GM12878 (cell line): Measurements from ENCODE around the gene SLCO4A1. TPM values are rescaled to one million over a fixed set of nuclear protein-coding genes. Genes with fewer than 3 reads are reported as not detected.
A peak's percentile ranks its signal among the peaks of the same experiment; 100 is the strongest.

Experiments
- CREM ChIP-seq: IDR thresholded peaks from 2 replicates; pipeline ENCODE4 v1.6.1; 2014; ENCODE audit warnings: antibody characterized with exemption, low read depth
- E2F4 ChIP-seq: IDR thresholded peaks from 2 replicates; pipeline ENCODE4 v1.6.1; 2012; ENCODE audit warnings: low read depth, low read length, improper control_type of control experiment
- HDAC2 ChIP-seq: fragments of 200-600 bp; sonication (generic); IDR thresholded peaks from 2 replicates; pipeline ENCODE4 v1.6.1; 2017
- IKZF1 ChIP-seq: fragments of 450-650 bp; conservative IDR thresholded peaks from 2 replicates; pipeline ENCODE4 v1.6.1; 2017; ENCODE audit warnings: antibody characterized with exemption, mild to moderate bottlenecking
- LARP7 ChIP-seq: fragments of 450-650 bp; IDR thresholded peaks from 2 replicates; pipeline ENCODE4 v1.6.1; 2017; ENCODE audit warnings: mild to moderate bottlenecking
- MYB ChIP-seq: fragments of 150-350 bp; IDR thresholded peaks from 2 replicates; pipeline ENCODE4 v1.6.1; 2014; ENCODE audit warnings: mild to moderate bottlenecking, low read depth, low read length, borderline replicate concordance
- NFYB ChIP-seq: IDR thresholded peaks from 2 replicates; pipeline ENCODE4 v1.6.1; 2011; ENCODE audit warnings: low read depth, mild to moderate bottlenecking, low read length, improper control_type of control experiment, moderate library complexity; ENCODE audit not compliant: insufficient read depth
- POLR2AphosphoS5 ChIP-seq: IDR thresholded peaks from 2 replicates; pipeline ENCODE4 v1.6.1; 2011; ENCODE audit warnings: mild to moderate bottlenecking, low read length, inconsistent platforms
- RCOR1 ChIP-seq: conservative IDR thresholded peaks from 2 replicates; pipeline ENCODE4 v1.6.1; 2012; ENCODE audit warnings: low read depth, low read length, improper control_type of control experiment
- RELB ChIP-seq: fragments of 450-650 bp; IDR thresholded peaks from 2 replicates; pipeline ENCODE4 v1.6.1; 2017; ENCODE audit warnings: low read depth, mild to moderate bottlenecking, moderate library complexity
- RFX5 ChIP-seq: IDR thresholded peaks from 2 replicates; pipeline ENCODE4 v1.6.1; 2011; ENCODE audit warnings: low read depth, low read length, improper control_type of control experiment
- TARDBP ChIP-seq: IDR thresholded peaks from 2 replicates; pipeline ENCODE4 v1.6.1; 2016; ENCODE audit warnings: borderline replicate concordance
- TBL1XR1 ChIP-seq: IDR thresholded peaks from 2 replicates; pipeline ENCODE4 v1.6.1; 2012; ENCODE audit warnings: low read depth, low read length, improper control_type of control experiment
- polyA plus RNA-seq, 11 experiments: library from polyadenylated mRNA; depleted of rRNA in 4 of 11; unstranded in 6 of 11; stranded (reverse) in 5 of 11; fragments of >200 nt; fragmentation: Nextera tagmentation in 4 of 11; fragmentation: Illumina TruSeq in 1 of 11; extraction: Ambion mirVana in 4 of 11; extraction: Trizol in 1 of 11; gene quantifications; 1 replicate in 1 of 11; 2 replicates in 10 of 11; pipeline versions ENCODE4 v1.2.1 to v1.2.3, GENCODE V29; 2011 to 2016; ENCODE audit warnings: inconsistent platforms in 2 of 11, missing spikeins in 2 of 11, low read depth in 1 of 11
- total RNA-seq, 4 experiments: library from RNA; depleted of rRNA in 3 of 4; stranded (reverse); fragments of >200 nt in 3 of 4; fragmentation: Illumina TruSeq in 1 of 4; extraction: Trizol in 1 of 4; gene quantifications; 2 replicates each; pipeline versions ENCODE4 v1.2.1 to v1.2.3, GENCODE V29; 2013 to 2021
- TF ChIP-seq, protein P1 (sequence below): IDR thresholded peaks from 2 replicates; pipeline ENCODE4 v1.6.1; 2011; ENCODE audit warnings: mild to moderate bottlenecking, low read depth, low read length, moderate library complexity; ENCODE audit not compliant: insufficient replicate concordance
- TF ChIP-seq, protein P2 (sequence below): fragments of 450-650 bp; IDR thresholded peaks from 2 replicates; pipeline ENCODE4 v1.6.1; 2016; ENCODE audit warnings: mild to moderate bottlenecking
- TF ChIP-seq, protein P3 (sequence below): fragments of 450-650 bp; IDR thresholded peaks from 2 replicates; pipeline ENCODE4 v1.6.1; 2017; ENCODE audit warnings: mild to moderate bottlenecking, moderate library complexity
- TF ChIP-seq, protein P4 (sequence below): fragments of 450-650 bp; formaldehyde crosslinking; IDR thresholded peaks from 2 replicates; pipeline ENCODE4 v1.4.0; 2020; ENCODE audit warnings: mild to moderate bottlenecking, moderate library complexity

The SLCO4A1 gene
- total and polyA plus RNA-seq, 10 of the 15 experiments (the other 5 are each of a cell fraction or from before 2014, with no cell fraction given), result 2.1 to 30.7 (median 12.0) TPM

GRCh38 chr20:62627901-62628612 lies 14.2 kb upstream of the SLCO4A1 start (continued):
- TF ChIP-seq, protein P1, sequence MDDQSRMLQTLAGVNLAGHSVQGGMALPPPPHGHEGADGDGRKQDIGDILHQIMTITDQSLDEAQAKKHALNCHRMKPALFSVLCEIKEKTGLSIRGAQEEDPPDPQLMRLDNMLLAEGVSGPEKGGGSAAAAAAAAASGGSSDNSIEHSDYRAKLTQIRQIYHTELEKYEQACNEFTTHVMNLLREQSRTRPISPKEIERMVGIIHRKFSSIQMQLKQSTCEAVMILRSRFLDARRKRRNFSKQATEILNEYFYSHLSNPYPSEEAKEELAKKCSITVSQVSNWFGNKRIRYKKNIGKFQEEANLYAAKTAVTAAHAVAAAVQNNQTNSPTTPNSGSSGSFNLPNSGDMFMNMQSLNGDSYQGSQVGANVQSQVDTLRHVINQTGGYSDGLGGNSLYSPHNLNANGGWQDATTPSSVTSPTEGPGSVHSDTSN, result peak; percentile 10
- TF ChIP-seq POLR2AphosphoS5, result no peak
- TF ChIP-seq, protein P2, sequence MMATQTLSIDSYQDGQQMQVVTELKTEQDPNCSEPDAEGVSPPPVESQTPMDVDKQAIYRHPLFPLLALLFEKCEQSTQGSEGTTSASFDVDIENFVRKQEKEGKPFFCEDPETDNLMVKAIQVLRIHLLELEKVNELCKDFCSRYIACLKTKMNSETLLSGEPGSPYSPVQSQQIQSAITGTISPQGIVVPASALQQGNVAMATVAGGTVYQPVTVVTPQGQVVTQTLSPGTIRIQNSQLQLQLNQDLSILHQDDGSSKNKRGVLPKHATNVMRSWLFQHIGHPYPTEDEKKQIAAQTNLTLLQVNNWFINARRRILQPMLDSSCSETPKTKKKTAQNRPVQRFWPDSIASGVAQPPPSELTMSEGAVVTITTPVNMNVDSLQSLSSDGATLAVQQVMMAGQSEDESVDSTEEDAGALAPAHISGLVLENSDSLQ, result no peak
- TF ChIP-seq IKZF1, result peak; percentile 85
- TF ChIP-seq TARDBP, result no peak
- no peak; the same call in 1 of the 2 replicates for TF ChIP-seq CREM
- peak; percentile 43; the same call in 1 of the 2 replicates for TF ChIP-seq LARP7
- no peak for TF ChIP-seq NFYB
- no peak for TF ChIP-seq HDAC2
- TF ChIP-seq MYB, result no peak
- TF ChIP-seq RFX5, result no peak
- TF ChIP-seq RCOR1, result no peak
- TF ChIP-seq, protein P3, sequence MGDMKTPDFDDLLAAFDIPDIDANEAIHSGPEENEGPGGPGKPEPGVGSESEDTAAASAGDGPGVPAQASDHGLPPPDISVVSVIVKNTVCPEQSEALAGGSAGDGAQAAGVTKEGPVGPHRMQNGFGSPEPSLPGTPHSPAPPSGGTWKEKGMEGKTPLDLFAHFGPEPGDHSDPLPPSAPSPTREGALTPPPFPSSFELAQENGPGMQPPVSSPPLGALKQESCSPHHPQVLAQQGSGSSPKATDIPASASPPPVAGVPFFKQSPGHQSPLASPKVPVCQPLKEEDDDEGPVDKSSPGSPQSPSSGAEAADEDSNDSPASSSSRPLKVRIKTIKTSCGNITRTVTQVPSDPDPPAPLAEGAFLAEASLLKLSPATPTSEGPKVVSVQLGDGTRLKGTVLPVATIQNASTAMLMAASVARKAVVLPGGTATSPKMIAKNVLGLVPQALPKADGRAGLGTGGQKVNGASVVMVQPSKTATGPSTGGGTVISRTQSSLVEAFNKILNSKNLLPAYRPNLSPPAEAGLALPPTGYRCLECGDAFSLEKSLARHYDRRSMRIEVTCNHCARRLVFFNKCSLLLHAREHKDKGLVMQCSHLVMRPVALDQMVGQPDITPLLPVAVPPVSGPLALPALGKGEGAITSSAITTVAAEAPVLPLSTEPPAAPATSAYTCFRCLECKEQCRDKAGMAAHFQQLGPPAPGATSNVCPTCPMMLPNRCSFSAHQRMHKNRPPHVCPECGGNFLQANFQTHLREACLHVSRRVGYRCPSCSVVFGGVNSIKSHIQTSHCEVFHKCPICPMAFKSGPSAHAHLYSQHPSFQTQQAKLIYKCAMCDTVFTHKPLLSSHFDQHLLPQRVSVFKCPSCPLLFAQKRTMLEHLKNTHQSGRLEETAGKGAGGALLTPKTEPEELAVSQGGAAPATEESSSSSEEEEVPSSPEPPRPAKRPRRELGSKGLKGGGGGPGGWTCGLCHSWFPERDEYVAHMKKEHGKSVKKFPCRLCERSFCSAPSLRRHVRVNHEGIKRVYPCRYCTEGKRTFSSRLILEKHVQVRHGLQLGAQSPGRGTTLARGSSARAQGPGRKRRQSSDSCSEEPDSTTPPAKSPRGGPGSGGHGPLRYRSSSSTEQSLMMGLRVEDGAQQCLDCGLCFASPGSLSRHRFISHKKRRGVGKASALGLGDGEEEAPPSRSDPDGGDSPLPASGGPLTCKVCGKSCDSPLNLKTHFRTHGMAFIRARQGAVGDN, result peak; percentile 85; the same call in 1 of the 2 replicates
- peak; percentile 64 for TF ChIP-seq RELB
- no peak for TF ChIP-seq E2F4
- TF ChIP-seq TBL1XR1, result no peak
- TF ChIP-seq, protein P4, sequence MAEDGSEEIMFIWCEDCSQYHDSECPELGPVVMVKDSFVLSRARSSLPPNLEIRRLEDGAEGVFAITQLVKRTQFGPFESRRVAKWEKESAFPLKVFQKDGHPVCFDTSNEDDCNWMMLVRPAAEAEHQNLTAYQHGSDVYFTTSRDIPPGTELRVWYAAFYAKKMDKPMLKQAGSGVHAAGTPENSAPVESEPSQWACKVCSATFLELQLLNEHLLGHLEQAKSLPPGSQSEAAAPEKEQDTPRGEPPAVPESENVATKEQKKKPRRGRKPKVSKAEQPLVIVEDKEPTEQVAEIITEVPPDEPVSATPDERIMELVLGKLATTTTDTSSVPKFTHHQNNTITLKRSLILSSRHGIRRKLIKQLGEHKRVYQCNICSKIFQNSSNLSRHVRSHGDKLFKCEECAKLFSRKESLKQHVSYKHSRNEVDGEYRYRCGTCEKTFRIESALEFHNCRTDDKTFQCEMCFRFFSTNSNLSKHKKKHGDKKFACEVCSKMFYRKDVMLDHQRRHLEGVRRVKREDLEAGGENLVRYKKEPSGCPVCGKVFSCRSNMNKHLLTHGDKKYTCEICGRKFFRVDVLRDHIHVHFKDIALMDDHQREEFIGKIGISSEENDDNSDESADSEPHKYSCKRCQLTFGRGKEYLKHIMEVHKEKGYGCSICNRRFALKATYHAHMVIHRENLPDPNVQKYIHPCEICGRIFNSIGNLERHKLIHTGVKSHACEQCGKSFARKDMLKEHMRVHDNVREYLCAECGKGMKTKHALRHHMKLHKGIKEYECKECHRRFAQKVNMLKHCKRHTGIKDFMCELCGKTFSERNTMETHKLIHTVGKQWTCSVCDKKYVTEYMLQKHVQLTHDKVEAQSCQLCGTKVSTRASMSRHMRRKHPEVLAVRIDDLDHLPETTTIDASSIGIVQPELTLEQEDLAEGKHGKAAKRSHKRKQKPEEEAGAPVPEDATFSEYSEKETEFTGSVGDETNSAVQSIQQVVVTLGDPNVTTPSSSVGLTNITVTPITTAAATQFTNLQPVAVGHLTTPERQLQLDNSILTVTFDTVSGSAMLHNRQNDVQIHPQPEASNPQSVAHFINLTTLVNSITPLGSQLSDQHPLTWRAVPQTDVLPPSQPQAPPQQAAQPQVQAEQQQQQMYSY, result no peak
